Measurements from ENCODE around the gene TRIP11.
A peak's percentile ranks its signal among the peaks of the same experiment; 100 is the strongest.

TRIP11 gene

GRCh38 chr14:91934554-91935285 is 105.1 kb downstream of the TRIP11 start:
- DNase-seq (ENCODE audit: low read depth) = no peak
- H3K4me3 ChIP-seq (ENCODE audit: control insufficient read depth, low read depth, low read length) = no peak overlapping the region
- TF ChIP-seq CTCF (conservative IDR thresholded peaks at IDR 0.05; ENCODE audit: control insufficient read depth, insufficient read depth, low read depth, low read length) = no peak

- no peak overlapping the region for H3K4me3 ChIP-seq (ENCODE audit: control insufficient read depth, low read depth, low read length)
- no peak for DNase-seq (ENCODE audit: low read depth)
- no peak for TF ChIP-seq CTCF (conservative IDR thresholded peaks at IDR 0.05; ENCODE audit: control insufficient read depth, insufficient read depth, low read depth, low read length)
These were observed 108.3 kb downstream of the TRIP11 start for GRCh38 chr14:91931478-91932088.

GRCh38 chr14:91929700-91930099 is 110.2 kb downstream of the TRIP11 start:
- no peak for TF ChIP-seq CTCF (conservative IDR thresholded peaks at IDR 0.05; ENCODE audit: control insufficient read depth, insufficient read depth, low read depth, low read length)
- no peak overlapping the region for H3K4me3 ChIP-seq (ENCODE audit: control insufficient read depth, low read depth, low read length)
- DNase-seq (ENCODE audit: low read depth) = peak; percentile 46

GRCh38 chr14:91927800-91928199 is 112.1 kb downstream of the TRIP11 start:
- no peak overlapping the region for H3K4me3 ChIP-seq (ENCODE audit: control insufficient read depth, low read depth, low read length)
- no peak for TF ChIP-seq CTCF (conservative IDR thresholded peaks at IDR 0.05; ENCODE audit: control insufficient read depth, insufficient read depth, low read depth, low read length)
- no peak for DNase-seq (ENCODE audit: low read depth)

GRCh38 chr14:91927191-91927590 is 112.7 kb downstream of the TRIP11 start:
- H3K4me3 ChIP-seq (ENCODE audit: control insufficient read depth, low read depth, low read length) = no peak overlapping the region
- TF ChIP-seq CTCF (conservative IDR thresholded peaks at IDR 0.05; ENCODE audit: control insufficient read depth, insufficient read depth, low read depth, low read length) = no peak
- DNase-seq (ENCODE audit: low read depth) = no peak

- no peak overlapping the region for H3K4me3 ChIP-seq (ENCODE audit: control insufficient read depth, low read depth, low read length)
- DNase-seq (ENCODE audit: low read depth) = no peak
- TF ChIP-seq CTCF (conservative IDR thresholded peaks at IDR 0.05; ENCODE audit: control insufficient read depth, insufficient read depth, low read depth, low read length) = no peak
These were observed 113.5 kb downstream of the TRIP11 start for GRCh38 chr14:91926131-91926890.

All from fibroblast of mammary gland (primary cell).